Gastroesophageal sphincter (tissue), 3 donors: Measurements from ENCODE around the gene PFKFB4.

Source experiments
- CTCF ChIP-seq, 4 experiments: fragments of 200-600 bp in 2 of 4; fragments of 450-650 bp in 2 of 4; sonication (generic) in 1 of 4; IDR thresholded peaks; one replicate each; pipeline ENCODE4 v1.5.1; 2017 to 2019; ENCODE audit warnings: antibody characterized with exemption in 4 of 4, mild to moderate bottlenecking in 2 of 4, moderate library complexity in 2 of 4
- POLR2A ChIP-seq, 2 donors: fragments of 450-650 bp; IDR thresholded peaks; one replicate each; pipeline ENCODE4 v1.6.1; 2017; ENCODE audit warnings: antibody characterized with exemption in 2 of 2, mild to moderate bottlenecking in 2 of 2, moderate library complexity in 1 of 2
- POLR2AphosphoS5 ChIP-seq: sonication (generic); formaldehyde crosslinking; IDR thresholded peaks from one replicate; pipeline ENCODE4 v1.6.1; 2017; ENCODE audit warnings: antibody characterized with exemption

- TF ChIP-seq CTCF (IDR thresholded peaks at IDR 0.05) = no peak
- TF ChIP-seq POLR2AphosphoS5 = no peak
- TF ChIP-seq POLR2A (IDR thresholded peaks at IDR 0.05) = no peak
Measured at GRCh38 chr3:48472673-48472922, 84.0 kb downstream of the PFKFB4 start.
